GM06990 (cell line): Measurements from ENCODE around the gene ANKS3.

Experiments
- DNase-seq: peaks from one replicate; pipeline ENCODE4 v3.0.0-alpha.2; 2011; ENCODE audit not compliant: insufficient read length; ENCODE audit errors: extremely low read depth
- H3K27me3 ChIP-seq: replicated peaks from 2 replicates; pipeline ENCODE4 v1.6.0; 2011; ENCODE audit warnings: low read length; ENCODE audit not compliant: control insufficient read depth, insufficient read depth
- H3K36me3 ChIP-seq: 2 replicates; pipeline ENCODE4 v1.5.1; 2011; ENCODE audit warnings: low read length; ENCODE audit not compliant: control insufficient read depth, insufficient read depth
- H3K4me3 ChIP-seq: replicated peaks from 2 replicates; pipeline ENCODE4 v1.5.1; 2011; ENCODE audit warnings: low read depth, mild to moderate bottlenecking, control low read depth, low read length
- CTCF ChIP-seq: IDR thresholded peaks from 2 replicates; pipeline ENCODE4 v1.5.1; 2011; ENCODE audit warnings: low read length, control low read depth, mild to moderate bottlenecking, inconsistent platforms; ENCODE audit not compliant: insufficient read depth, poor library complexity, severe bottlenecking

The ANKS3 gene

GRCh38 chr16:4752351-4753100, 18.5 kb upstream of the ANKS3 start:
- DNase-seq, result no peak
- Histone ChIP-seq H3K4me3 (no peak overlapping the region), H3K36me3 (peaks cover 31% of the 10 kb centered on the region), H3K27me3 (no peaks in the 10 kb centered on the region)
- TF ChIP-seq CTCF, result no peak

GRCh38 chr16:4750896-4751295, 16.8 kb upstream of the ANKS3 start:
- H3K4me3 ChIP-seq, result no peak overlapping the region
- TF ChIP-seq CTCF, result no peak
- peaks cover 30% of the 10 kb centered on the region for H3K36me3 ChIP-seq
- no peaks in the 10 kb centered on the region for H3K27me3 ChIP-seq
- DNase-seq, result no peak

- no peak for TF ChIP-seq CTCF
- H3K36me3 ChIP-seq, result peaks cover 25% of the 10 kb centered on the region
- no peak overlapping the region for H3K4me3 ChIP-seq
- no peaks in the 10 kb centered on the region for H3K27me3 ChIP-seq
- DNase-seq, result no peak
Measured at GRCh38 chr16:4749700-4750257, 15.7 kb upstream of the ANKS3 start.

- Histone ChIP-seq H3K4me3 (no peak overlapping the region), H3K36me3 (peaks cover 22% of the 10 kb centered on the region), H3K27me3 (no peaks in the 10 kb centered on the region)
- no peak for DNase-seq
- TF ChIP-seq CTCF, result no peak
Measured at GRCh38 chr16:4748682-4749411, 14.8 kb upstream of the ANKS3 start.

GRCh38 chr16:4747906-4748681, 14.0 kb upstream of the ANKS3 start:
- no peak for DNase-seq
- no peak overlapping the region for H3K4me3 ChIP-seq
- no peak for TF ChIP-seq CTCF
- no peaks in the 10 kb centered on the region for H3K27me3 ChIP-seq
- peaks cover 19% of the 10 kb centered on the region for H3K36me3 ChIP-seq
